Breast epithelium (tissue), 3 donors: Measurements from ENCODE around the gene MIX23.
A peak's percentile ranks its signal among the peaks of the same experiment; 100 is the strongest.

ENCODE experiments used
- CTCF ChIP-seq, 3 donors: fragments of 450-650 bp; IDR thresholded peaks; one replicate each; pipeline ENCODE4 v1.5.1; 2016 to 2017; ENCODE audit warnings: antibody characterized with exemption in 3 of 3, mild to moderate bottlenecking in 3 of 3, moderate library complexity in 3 of 3
- POLR2A ChIP-seq: fragments of 450-650 bp; IDR thresholded peaks from one replicate; pipeline ENCODE4 v1.6.1; 2016; ENCODE audit warnings: antibody characterized with exemption, mild to moderate bottlenecking, moderate library complexity
- POLR2AphosphoS5 ChIP-seq, 3 donors: sonication (generic); formaldehyde crosslinking; IDR thresholded peaks; one replicate each; pipeline ENCODE4 v1.6.1; 2017; ENCODE audit warnings: antibody characterized with exemption in 3 of 3

GRCh38 chr3:122324871-122325323 lies 58.1 kb downstream of the MIX23 start, which contains the start of gene CSTA:
- no peak for TF ChIP-seq CTCF (IDR thresholded peaks at IDR 0.05)
- TF ChIP-seq POLR2A: no peak
- TF ChIP-seq POLR2AphosphoS5 (IDR thresholded peaks at IDR 0.05): peak in 1 of 3 donors; percentile 21
